Measurements from ENCODE around the gene SLC7A9.

GRCh38 chr19:32824191-32824751 is 45.3 kb downstream of the SLC7A9 start:
- no peak for TF ChIP-seq ZNF274 (CRISPR knock-in tag; IDR thresholded peaks at IDR 0.05)
- TF ChIP-seq RAD21 (CRISPR knock-in tag; IDR thresholded peaks at IDR 0.05), result no peak
- TF ChIP-seq FIP1L1 (IDR thresholded peaks at IDR 0.05; ENCODE audit: borderline replicate concordance, insufficient read depth, low read depth, low read length), result no peak
- TF ChIP-seq NR1H2 (CRISPR knock-in tag; IDR thresholded peaks at IDR 0.05; ENCODE audit: borderline replicate concordance, low read depth), result no peak
- TF ChIP-seq ZBTB7A (CRISPR knock-in tag; IDR thresholded peaks at IDR 0.05), result no peak
- no peak for TF ChIP-seq AFF4 (CRISPR knock-in tag; IDR thresholded peaks at IDR 0.05)
- no peak for TF ChIP-seq FOXP4 (CRISPR knock-in tag; IDR thresholded peaks at IDR 0.05)
- TF ChIP-seq ZNF772 (CRISPR knock-in tag; IDR thresholded peaks at IDR 0.05), result no peak
- no peak for TF ChIP-seq BORCS8-MEF2B (CRISPR knock-in tag; IDR thresholded peaks at IDR 0.05)
- TF ChIP-seq TCF12 (IDR thresholded peaks at IDR 0.05), result no peak
- TF ChIP-seq TCF12 (CRISPR knock-in tag; IDR thresholded peaks at IDR 0.05), result no peak
